SJSA1 (cell line): ENCODE measurements around the gene SLC25A21. TPM values are rescaled to one million over a fixed set of nuclear protein-coding genes. Genes with fewer than 3 reads are reported as not detected.
A peak's percentile ranks its signal among the peaks of the same experiment; 100 is the strongest.
"Not testable (repeated sequence)": the region's sequence is repeated elsewhere in the genome, so short reads cannot be mapped to it uniquely, and the experiment has no call there.

ENCODE experiments used
- DNase-seq, 2 experiments: peaks; one replicate each; pipeline ENCODE4 v3.0.0-alpha.2; 2015 to 2020; ENCODE audit warnings: low spot score in 2 of 2, low read depth in 1 of 2
- H3K27ac ChIP-seq: fragments of 250-450 bp; sonication (Bioruptor Pico); 2 replicates; pipeline ENCODE4 v1.5.1; 2020; ENCODE audit warnings: mild to moderate bottlenecking, moderate library complexity
- H3K27me3 ChIP-seq: fragments of 250-450 bp; sonication (Bioruptor Pico); replicated peaks from 2 replicates; pipeline ENCODE4 v1.5.1; 2020; ENCODE audit warnings: mild to moderate bottlenecking, moderate library complexity
- H3K36me3 ChIP-seq: fragments of 250-450 bp; sonication (Bioruptor Pico); 2 replicates; pipeline ENCODE4 v1.5.1; 2020; ENCODE audit warnings: mild to moderate bottlenecking
- H3K4me1 ChIP-seq: fragments of 250-450 bp; sonication (Bioruptor Pico); replicated peaks from 2 replicates; pipeline ENCODE4 v1.6.1; 2021; ENCODE audit warnings: mild to moderate bottlenecking
- H3K4me3 ChIP-seq: fragments of 250-450 bp; sonication (Bioruptor Pico); 2 replicates; pipeline ENCODE4 v1.5.1; 2020; ENCODE audit warnings: mild to moderate bottlenecking
- H3K9me3 ChIP-seq: fragments of 250-450 bp; sonication (Bioruptor Pico); replicated peaks from 2 replicates; pipeline ENCODE4 v1.5.1; 2020; ENCODE audit warnings: mild to moderate bottlenecking
- total RNA-seq: library from RNA; depleted of rRNA; stranded (reverse); fragments of >200 nt; shearing (Covaris generic); gene quantifications from 2 replicates; pipeline ENCODE4 v1.2.3, GENCODE V29; 2014

Gene SLC25A21
- total RNA-seq, 1 experiment from 2014 or later = 2.6 TPM

GRCh38 chr14:36981832-36982529 lies 190.4 kb downstream of the SLC25A21 start:
- H3K4me3 ChIP-seq = no peak overlapping the region
- DNase-seq = peak in 1 of 2 experiments; percentile 29
- H3K9me3 ChIP-seq = no peaks in the 10 kb centered on the region
- H3K4me1 ChIP-seq = peaks cover 19% of the 10 kb centered on the region
- H3K27me3 ChIP-seq = no peaks in the 10 kb centered on the region
- peak overlapping the region; percentile 51 for H3K27ac ChIP-seq
- H3K36me3 ChIP-seq = no peaks in the 10 kb centered on the region

- not testable (repeated sequence) for H3K27ac ChIP-seq, DNase-seq
These were observed 192.0 kb downstream of the SLC25A21 start for GRCh38 chr14:36980413-36980812.

GRCh38 chr14:36979863-36980262 lies 192.5 kb downstream of the SLC25A21 start:
- Histone ChIP-seq H3K9me3 (no peaks in the 10 kb centered on the region), H3K27me3 (no peaks in the 10 kb centered on the region), H3K4me1 (peaks cover 27% of the 10 kb centered on the region), H3K36me3 (no peaks in the 10 kb centered on the region), H3K27ac (no peak overlapping the region), H3K4me3 (no peak overlapping the region)
- DNase-seq = no peak

More at GRCh38 chr14:36980413-36980812, 192.0 kb downstream of the SLC25A21 start:
- not testable (repeated sequence) for H3K9me3 ChIP-seq, H3K27me3 ChIP-seq, H3K4me3 ChIP-seq, H3K36me3 ChIP-seq
- H3K4me1 ChIP-seq = peaks cover 24% of the 10 kb centered on the region

- H3K9me3 ChIP-seq = no peaks in the 10 kb centered on the region
- H3K27ac ChIP-seq = no peak overlapping the region
- DNase-seq = no peak
- peaks cover 31% of the 10 kb centered on the region for H3K4me1 ChIP-seq
- no peaks in the 10 kb centered on the region for H3K36me3 ChIP-seq
- no peaks in the 10 kb centered on the region for H3K27me3 ChIP-seq
- no peak overlapping the region for H3K4me3 ChIP-seq
These were observed 195.8 kb downstream of the SLC25A21 start for GRCh38 chr14:36976571-36977023.

- no peaks in the 10 kb centered on the region for H3K27me3 ChIP-seq
- H3K36me3 ChIP-seq = no peaks in the 10 kb centered on the region
- DNase-seq = no peak
- H3K27ac ChIP-seq = no peak overlapping the region
- peaks cover 31% of the 10 kb centered on the region for H3K4me1 ChIP-seq
- H3K4me3 ChIP-seq = no peak overlapping the region
- H3K9me3 ChIP-seq = no peaks in the 10 kb centered on the region
These were observed 196.6 kb downstream of the SLC25A21 start for GRCh38 chr14:36975834-36976233.

- no peaks in the 10 kb centered on the region for H3K27me3 ChIP-seq
- no peaks in the 10 kb centered on the region for H3K9me3 ChIP-seq
- no peak overlapping the region for H3K4me3 ChIP-seq
- peak overlapping the region; percentile 71; the same call in 1 of the 2 replicates for H3K27ac ChIP-seq
- no peak for DNase-seq
- H3K4me1 ChIP-seq = peaks cover 31% of the 10 kb centered on the region
- H3K36me3 ChIP-seq = no peaks in the 10 kb centered on the region
These were observed 197.4 kb downstream of the SLC25A21 start for GRCh38 chr14:36974985-36975384.

- Histone ChIP-seq H3K4me1 (peaks cover 31% of the 10 kb centered on the region), H3K36me3 (no peaks in the 10 kb centered on the region), H3K27me3 (no peaks in the 10 kb centered on the region), H3K9me3 (no peaks in the 10 kb centered on the region), H3K4me3 (no peak overlapping the region), H3K27ac (peak overlapping the region; percentile 71)
- DNase-seq = peak in 1 of 2 experiments; percentile 85
These were observed 198.5 kb downstream of the SLC25A21 start for GRCh38 chr14:36973806-36974442.

GRCh38 chr14:36971263-36971855 lies 201.0 kb downstream of the SLC25A21 start:
- Histone ChIP-seq H3K36me3 (no peaks in the 10 kb centered on the region), H3K4me1 (peaks cover 35% of the 10 kb centered on the region), H3K27me3 (no peaks in the 10 kb centered on the region), H3K4me3 (no peak overlapping the region), H3K27ac (no peak overlapping the region), H3K9me3 (no peaks in the 10 kb centered on the region)
- DNase-seq = no peak

- H3K9me3 ChIP-seq = no peaks in the 10 kb centered on the region
- DNase-seq = peak in 1 of 2 experiments; percentile 14
- no peaks in the 10 kb centered on the region for H3K27me3 ChIP-seq
- no peaks in the 10 kb centered on the region for H3K36me3 ChIP-seq
- peaks cover 18% of the 10 kb centered on the region for H3K4me1 ChIP-seq
- H3K4me3 ChIP-seq = no peak overlapping the region
- no peak overlapping the region for H3K27ac ChIP-seq
These were observed 204.4 kb downstream of the SLC25A21 start for GRCh38 chr14:36967892-36968555.

- Histone ChIP-seq H3K27me3 (no peaks in the 10 kb centered on the region), H3K4me1 (peaks cover 44% of the 10 kb centered on the region), H3K9me3 (no peaks in the 10 kb centered on the region), H3K36me3 (no peaks in the 10 kb centered on the region), H3K4me3 (no peak overlapping the region), H3K27ac (no peak overlapping the region)
- no peak for DNase-seq
These were observed 216.4 kb downstream of the SLC25A21 start for GRCh38 chr14:36955967-36956366.

GRCh38 chr14:36955376-36955775 lies 217.0 kb downstream of the SLC25A21 start:
- no peak for DNase-seq
- no peak overlapping the region for H3K27ac ChIP-seq

GRCh38 chr14:36952689-36953088 lies 219.7 kb downstream of the SLC25A21 start:
- DNase-seq = peak in 1 of 2 experiments; percentile 43

More at GRCh38 chr14:36955376-36955775, 217.0 kb downstream of the SLC25A21 start:
- no peak overlapping the region for H3K4me3 ChIP-seq
- H3K9me3 ChIP-seq = no peaks in the 10 kb centered on the region
- H3K27me3 ChIP-seq = no peaks in the 10 kb centered on the region
- no peaks in the 10 kb centered on the region for H3K36me3 ChIP-seq
- H3K4me1 ChIP-seq = peaks cover 48% of the 10 kb centered on the region

GRCh38 chr14:36951380-36951911 lies 221.0 kb downstream of the SLC25A21 start:
- no peaks in the 10 kb centered on the region for H3K36me3 ChIP-seq
- DNase-seq = no peak

More at GRCh38 chr14:36952689-36953088, 219.7 kb downstream of the SLC25A21 start:
- Histone ChIP-seq H3K27ac (peak overlapping the region; percentile 49), H3K36me3 (no peaks in the 10 kb centered on the region), H3K9me3 (no peaks in the 10 kb centered on the region), H3K27me3 (no peaks in the 10 kb centered on the region), H3K4me3 (no peak overlapping the region), H3K4me1 (peaks cover 45% of the 10 kb centered on the region)

More at GRCh38 chr14:36951380-36951911, 221.0 kb downstream of the SLC25A21 start:
- H3K9me3 ChIP-seq = no peaks in the 10 kb centered on the region
- no peak overlapping the region for H3K4me3 ChIP-seq
- H3K27me3 ChIP-seq = no peaks in the 10 kb centered on the region
- peaks cover 45% of the 10 kb centered on the region for H3K4me1 ChIP-seq
- H3K27ac ChIP-seq = no peak overlapping the region
